ENCODE results near the gene PARD6G.
"Not testable (repeated sequence)": the region's sequence is repeated elsewhere in the genome, so short reads cannot be mapped to it uniquely, and the experiment has no call there.

PARD6G gene

GRCh38 chr18:80237519-80237918, 9.8 kb downstream of the PARD6G start:
- H3K79me2 ChIP-seq (ENCODE audit: control insufficient read depth, insufficient read depth, low read length, poor library complexity); H3K4ac ChIP-seq (ENCODE audit: low read depth, low read length); H2BK12ac ChIP-seq (ENCODE audit: low read length); H3K27me3 ChIP-seq (ENCODE audit: insufficient read depth, low read length); DNase-seq; H3K9ac ChIP-seq (ENCODE audit: low read length); H3K27ac ChIP-seq (ENCODE audit: low read depth, low read length); H4K12ac ChIP-seq (ENCODE audit: low read depth, low read length); H3K14ac ChIP-seq (ENCODE audit: low read length); H3K23ac ChIP-seq (ENCODE audit: low read length); H2AFZ ChIP-seq (ENCODE audit: insufficient read depth, low read length, poor library complexity); H4K8ac ChIP-seq (ENCODE audit: low read depth, low read length); H4K91ac ChIP-seq (ENCODE audit: low read depth, low read length); H3K4me2 ChIP-seq (ENCODE audit: low read length); H2BK120ac ChIP-seq (ENCODE audit: insufficient read depth, low read length, poor library complexity); H3K4me1 ChIP-seq (ENCODE audit: control insufficient read depth in 1 of 2, insufficient read depth in 2 of 2, low read length in 2 of 2); H2BK5ac ChIP-seq (ENCODE audit: low read depth, low read length, poor library complexity); H3K79me1 ChIP-seq (ENCODE audit: low read length); H3K9me3 ChIP-seq (ENCODE audit: insufficient read depth, low read depth, low read length); H3K4me3 ChIP-seq (ENCODE audit: low read depth, low read length); H2AK5ac ChIP-seq (ENCODE audit: low read length); H3K36me3 ChIP-seq (ENCODE audit: control insufficient read depth in 1 of 2, insufficient read depth in 2 of 2, low read length in 2 of 2); H3K18ac ChIP-seq (ENCODE audit: low read length): not testable (repeated sequence)

GRCh38 chr18:80234398-80234797, 12.9 kb downstream of the PARD6G start:
- no peak overlapping the region for H2AFZ ChIP-seq (ENCODE audit: insufficient read depth, low read length, poor library complexity)
- no peaks in the 10 kb centered on the region for H3K4me1 ChIP-seq (ENCODE audit: control insufficient read depth in 1 of 2, insufficient read depth in 2 of 2, low read length in 2 of 2)
- H3K18ac ChIP-seq (ENCODE audit: low read length), result no peak overlapping the region
- no peaks in the 10 kb centered on the region for H3K36me3 ChIP-seq (ENCODE audit: control insufficient read depth in 1 of 2, insufficient read depth in 2 of 2, low read length in 2 of 2)
- H3K79me2 ChIP-seq (ENCODE audit: control insufficient read depth, insufficient read depth, low read length, poor library complexity), result no peaks in the 10 kb centered on the region
- H3K9me3 ChIP-seq (ENCODE audit: insufficient read depth, low read depth, low read length), result no peaks in the 10 kb centered on the region
- no CpG with 5 or more reads among the region's 2 CpGs for WGBS (ENCODE audit: extremely low coverage, insufficient coverage, insufficient read length)
- no peak overlapping the region for H2BK5ac ChIP-seq (ENCODE audit: low read depth, low read length, poor library complexity)
- no peak overlapping the region for H3K4me2 ChIP-seq (ENCODE audit: low read length)
- no peak overlapping the region for H3K14ac ChIP-seq (ENCODE audit: low read length)
- no peak overlapping the region for H2BK12ac ChIP-seq (ENCODE audit: low read length)
- no peaks in the 10 kb centered on the region for H3K27me3 ChIP-seq (ENCODE audit: insufficient read depth, low read length)
- DNase-seq, result no peak
- H4K91ac ChIP-seq (ENCODE audit: low read depth, low read length), result no peak overlapping the region
- H3K4me3 ChIP-seq (ENCODE audit: low read depth, low read length), result no peak overlapping the region
- H2AK5ac ChIP-seq (ENCODE audit: low read length), result no peak overlapping the region
- no peak overlapping the region for H3K4ac ChIP-seq (ENCODE audit: low read depth, low read length)
- no peak overlapping the region for H2BK120ac ChIP-seq (ENCODE audit: insufficient read depth, low read length, poor library complexity)
- no peak overlapping the region for H3K9ac ChIP-seq (ENCODE audit: low read length)
- H3K23ac ChIP-seq (ENCODE audit: low read length), result no peak overlapping the region
- no peaks in the 10 kb centered on the region for H3K79me1 ChIP-seq (ENCODE audit: low read length)
- no peak overlapping the region for H3K27ac ChIP-seq (ENCODE audit: low read depth, low read length)
- no peak overlapping the region for H4K12ac ChIP-seq (ENCODE audit: low read depth, low read length)
- no peak overlapping the region for H4K8ac ChIP-seq (ENCODE audit: low read depth, low read length)

GRCh38 chr18:80233899-80234298, 13.4 kb downstream of the PARD6G start:
- H2BK12ac ChIP-seq (ENCODE audit: low read length), result no peak overlapping the region
- no peak overlapping the region for H3K18ac ChIP-seq (ENCODE audit: low read length)
- no peak overlapping the region for H2AFZ ChIP-seq (ENCODE audit: insufficient read depth, low read length, poor library complexity)
- H3K4me1 ChIP-seq (ENCODE audit: control insufficient read depth in 1 of 2, insufficient read depth in 2 of 2, low read length in 2 of 2), result no peaks in the 10 kb centered on the region
- no peaks in the 10 kb centered on the region for H3K27me3 ChIP-seq (ENCODE audit: insufficient read depth, low read length)
- no peaks in the 10 kb centered on the region for H3K9me3 ChIP-seq (ENCODE audit: insufficient read depth, low read depth, low read length)
- no peak overlapping the region for H3K27ac ChIP-seq (ENCODE audit: low read depth, low read length)
- H3K79me2 ChIP-seq (ENCODE audit: control insufficient read depth, insufficient read depth, low read length, poor library complexity), result no peaks in the 10 kb centered on the region
- H2BK5ac ChIP-seq (ENCODE audit: low read depth, low read length, poor library complexity), result no peak overlapping the region
- H3K36me3 ChIP-seq (ENCODE audit: control insufficient read depth in 1 of 2, insufficient read depth in 2 of 2, low read length in 2 of 2), result no peaks in the 10 kb centered on the region
- no peak overlapping the region for H3K4ac ChIP-seq (ENCODE audit: low read depth, low read length)
- no peak overlapping the region for H3K23ac ChIP-seq (ENCODE audit: low read length)
- no peak overlapping the region for H3K4me2 ChIP-seq (ENCODE audit: low read length)
- no peak overlapping the region for H2BK120ac ChIP-seq (ENCODE audit: insufficient read depth, low read length, poor library complexity)
- no peak overlapping the region for H3K4me3 ChIP-seq (ENCODE audit: low read depth, low read length)
- no peak overlapping the region for H4K91ac ChIP-seq (ENCODE audit: low read depth, low read length)
- no peak for DNase-seq
- no peak overlapping the region for H4K12ac ChIP-seq (ENCODE audit: low read depth, low read length)
- no peak overlapping the region for H2AK5ac ChIP-seq (ENCODE audit: low read length)
- no peak overlapping the region for H3K9ac ChIP-seq (ENCODE audit: low read length)
- no CpG with 5 or more reads among the region's 8 CpGs for WGBS (ENCODE audit: extremely low coverage, insufficient coverage, insufficient read length)
- H4K8ac ChIP-seq (ENCODE audit: low read depth, low read length), result no peak overlapping the region
- no peak overlapping the region for H3K14ac ChIP-seq (ENCODE audit: low read length)
- no peaks in the 10 kb centered on the region for H3K79me1 ChIP-seq (ENCODE audit: low read length)

- Histone ChIP-seq H3K27ac (ENCODE audit: low read depth, low read length) (no peak overlapping the region), H3K4ac (ENCODE audit: low read depth, low read length) (no peak overlapping the region), H3K4me1 (ENCODE audit: control insufficient read depth in 1 of 2, insufficient read depth in 2 of 2, low read length in 2 of 2) (no peaks in the 10 kb centered on the region), H3K14ac (ENCODE audit: low read length) (no peak overlapping the region), H3K23ac (ENCODE audit: low read length) (no peak overlapping the region), H2BK5ac (ENCODE audit: low read depth, low read length, poor library complexity) (no peak overlapping the region), H3K36me3 (ENCODE audit: control insufficient read depth in 1 of 2, insufficient read depth in 2 of 2, low read length in 2 of 2) (no peaks in the 10 kb centered on the region), H4K8ac (ENCODE audit: low read depth, low read length) (no peak overlapping the region), H3K4me2 (ENCODE audit: low read length) (no peak overlapping the region), H3K9me3 (ENCODE audit: insufficient read depth, low read depth, low read length) (no peaks in the 10 kb centered on the region), H3K79me1 (ENCODE audit: low read length) (no peaks in the 10 kb centered on the region), H2BK120ac (ENCODE audit: insufficient read depth, low read length, poor library complexity) (no peak overlapping the region), H2AFZ (ENCODE audit: insufficient read depth, low read length, poor library complexity) (no peak overlapping the region), H4K12ac (ENCODE audit: low read depth, low read length) (no peak overlapping the region), H3K27me3 (ENCODE audit: insufficient read depth, low read length) (no peaks in the 10 kb centered on the region), H3K9ac (ENCODE audit: low read length) (no peak overlapping the region), H4K91ac (ENCODE audit: low read depth, low read length) (no peak overlapping the region), H3K18ac (ENCODE audit: low read length) (no peak overlapping the region), H3K4me3 (ENCODE audit: low read depth, low read length) (no peak overlapping the region), H2BK12ac (ENCODE audit: low read length) (no peak overlapping the region), H2AK5ac (ENCODE audit: low read length) (no peak overlapping the region), H3K79me2 (ENCODE audit: control insufficient read depth, insufficient read depth, low read length, poor library complexity) (no peaks in the 10 kb centered on the region)
- WGBS (ENCODE audit: extremely low coverage, insufficient coverage, insufficient read length), result no CpG with 5 or more reads among the region's 7 CpGs
- no peak for DNase-seq
These were observed 14.0 kb downstream of the PARD6G start for GRCh38 chr18:80233201-80233835.

All from trophoblast cell (in vitro differentiated cells and primary cell).